Smooth muscle cell of bladder (primary cell): Measurements from ENCODE around the gene MCOLN1. TPM values are rescaled to one million over a fixed set of nuclear protein-coding genes. Genes with fewer than 3 reads are reported as not detected.

Experiments
- total RNA-seq: library from RNA; depleted of rRNA; stranded (reverse); fragments of >200 nt; gene quantifications from 2 replicates; pipeline ENCODE4 v1.2.3, GENCODE V29; 2014

Gene MCOLN1
- total RNA-seq: 3.8 and 5.6 TPM in 2 replicates

DNA sequence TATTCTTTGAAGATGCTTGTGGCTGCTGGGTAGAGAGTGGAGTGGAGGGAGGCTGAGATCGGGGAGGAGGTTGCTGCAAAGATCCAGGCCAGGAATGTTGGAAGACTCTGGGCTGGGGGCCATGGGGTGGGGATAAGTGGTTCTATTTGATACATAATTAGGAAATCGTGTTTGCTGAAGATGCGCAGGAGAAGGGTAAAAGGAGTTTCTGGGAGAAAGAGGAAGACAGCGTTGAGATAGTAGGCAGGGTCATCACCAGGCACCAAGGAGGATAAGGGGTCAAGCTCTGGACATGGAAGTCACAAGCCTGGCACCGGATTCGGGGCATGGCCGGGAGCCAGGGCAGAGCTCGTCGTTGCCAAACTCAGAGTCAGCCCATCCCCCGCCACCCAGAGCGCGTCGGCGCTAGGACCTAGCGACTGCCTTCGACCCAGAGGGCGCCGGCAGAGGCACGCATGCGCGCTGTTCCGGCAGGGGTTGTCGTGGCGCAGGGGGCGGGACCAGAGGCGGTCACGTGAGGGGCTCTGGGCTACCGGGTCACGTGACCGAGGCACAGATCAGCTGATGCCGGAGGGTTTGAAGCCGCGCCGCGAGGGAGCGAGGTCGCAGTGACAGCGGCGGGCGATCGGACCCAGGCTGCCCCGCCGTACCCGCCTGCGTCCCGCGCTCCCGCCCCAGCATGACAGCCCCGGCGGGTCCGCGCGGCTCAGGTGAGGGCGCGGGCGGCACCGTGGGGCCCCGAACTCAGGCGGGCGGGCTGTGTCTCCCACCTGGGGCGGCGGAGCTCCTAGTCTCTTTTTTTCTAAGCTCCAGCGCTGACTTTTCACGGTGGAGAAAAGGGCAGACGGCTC lies at the start of gene MCOLN1:
TSS of gene MCOLN1 (plus strand) at position 553 of the 851 bp plus-strand sequence. CDS start at position 680, 127 bp downstream.

GRCh38 chr19:7488736-7489353 lies 33.6 kb upstream of the MCOLN1 start, which contains the start of gene PEX11G:
PEX11G (minus strand) TSS chr19:7489035; CDS start chr19:7489010, 25 bp downstream.

GRCh38 chr19:7515645-7516151 lies 6.7 kb upstream of the MCOLN1 start, which contains the start of gene ZNF358:
ZNF358 (plus strand) TSS chr19:7516103; CDS start chr19:7519243, 3,140 bp downstream.

DNA sequence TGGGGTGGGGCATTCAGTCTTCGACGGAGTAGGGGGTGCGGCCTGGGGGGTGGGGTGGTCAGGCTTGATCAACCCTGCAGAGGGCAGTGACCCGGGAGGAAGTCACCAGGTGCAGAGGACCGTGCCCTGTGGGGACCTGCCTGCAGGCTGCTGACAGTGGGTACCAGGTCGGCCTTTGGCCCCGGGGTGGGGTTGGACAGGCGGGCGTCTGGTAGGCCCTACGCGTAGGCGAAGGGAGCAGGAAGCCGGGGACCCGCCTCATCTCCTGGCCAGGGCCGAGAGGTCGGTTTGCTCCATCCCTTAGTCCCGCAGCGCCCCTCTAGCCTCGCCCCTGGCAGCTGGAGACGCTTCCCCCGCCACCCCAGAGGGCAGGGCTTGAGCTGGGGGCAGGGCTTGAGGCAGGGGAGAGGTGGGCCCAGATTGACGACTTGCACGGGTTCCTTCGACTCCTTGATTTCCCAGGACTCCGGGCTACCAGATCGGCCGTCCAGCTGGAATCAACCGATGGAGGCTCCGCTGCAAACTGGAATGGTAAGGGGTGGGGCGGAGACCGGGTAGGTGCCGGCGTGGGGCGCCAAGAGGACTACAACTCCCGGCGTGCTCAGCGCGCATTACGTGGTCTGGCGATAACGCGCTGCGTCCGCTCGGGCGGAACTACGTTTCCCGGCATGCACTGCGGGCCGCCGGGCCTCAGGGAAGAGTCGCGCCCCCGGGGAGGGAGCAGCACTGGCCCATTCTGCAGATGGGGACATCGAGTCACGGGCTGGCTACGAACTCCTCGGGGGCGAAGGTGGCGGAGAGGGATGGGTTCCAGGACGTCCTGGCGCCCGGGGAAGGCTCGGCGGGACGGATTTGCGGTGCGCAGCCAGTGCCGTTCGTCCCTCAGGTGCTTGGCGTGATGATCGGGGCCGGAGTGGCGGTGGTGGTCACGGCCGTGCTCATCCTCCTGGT lies 12.9 kb downstream of the MCOLN1 start, which contains the start of gene PNPLA6:
TSS of gene PNPLA6 (plus strand) at position 671 of the 951 bp plus-strand sequence. CDS start at position 743, 72 bp downstream.

Other genes starting within 250 kb of the MCOLN1 start
- gene INSR, start 228.2 kb upstream of the MCOLN1 start, total RNA-seq: 20.2 and 31.3 TPM in 2 replicates
- 26.6 and 28.7 TPM in 2 replicates for gene ARHGEF18, start 173.7 kb upstream of the MCOLN1 start, total RNA-seq
- 2.2 and 3.8 TPM in 2 replicates for gene PEX11G, start 33.6 kb upstream of the MCOLN1 start, total RNA-seq
- gene ZNF358, start 6.5 kb upstream of the MCOLN1 start, total RNA-seq: 8.5 and 11.4 TPM in 2 replicates
- gene PNPLA6, start 13.1 kb downstream of the MCOLN1 start, total RNA-seq: 38.5 and 63.0 TPM in 2 replicates
- not detected in 2 replicates for gene CAMSAP3, start 73.2 kb downstream of the MCOLN1 start, total RNA-seq
- 20.9 and 23.4 TPM in 2 replicates for gene XAB2, start 106.9 kb downstream of the MCOLN1 start, total RNA-seq
- 34.2 and 39.3 TPM in 2 replicates for gene PET100, start 107.2 kb downstream of the MCOLN1 start, total RNA-seq
- gene PCP2, start 111.1 kb downstream of the MCOLN1 start, total RNA-seq: not detected in 2 replicates
- gene STXBP2, start 114.5 kb downstream of the MCOLN1 start, total RNA-seq: 6.6 and 8.8 TPM in 2 replicates
- gene RETN, start 146.4 kb downstream of the MCOLN1 start, total RNA-seq: not detected in 2 replicates
- not detected in 2 replicates for gene MCEMP1, start 154.5 kb downstream of the MCOLN1 start, total RNA-seq
- 124 and 126 TPM in 2 replicates for gene TRAPPC5, start 158.2 kb downstream of the MCOLN1 start, total RNA-seq
- not detected in 2 replicates for gene FCER2, start 179.5 kb downstream of the MCOLN1 start, total RNA-seq
- not detected in 2 replicates for gene CLEC4G, start 209.5 kb downstream of the MCOLN1 start, total RNA-seq
- not detected in 2 replicates for gene CD209, start 224.9 kb downstream of the MCOLN1 start, total RNA-seq
- gene CLEC4M, start 240.6 kb downstream of the MCOLN1 start, total RNA-seq: not detected in 2 replicates